K562 (cell line): ENCODE measurements around the gene POLR2H. TPM values are rescaled to one million over a fixed set of nuclear protein-coding genes. Genes with fewer than 3 reads are reported as not detected.

Experiments used
- ATF3 ChIP-seq, 2 experiments: fragments of 450-650 bp in 1 of 2; sonication (generic) in 1 of 2; formaldehyde crosslinking in 1 of 2; IDR thresholded peaks in 1 of 2; conservative IDR thresholded peaks in 1 of 2; 2 replicates each; pipeline versions ENCODE4 v1.6.1 to v1.8.1; 2016 to 2023; ENCODE audit warnings: mild to moderate bottlenecking in 2 of 2, moderate library complexity in 2 of 2, inconsistent platforms in 1 of 2, missing genetic modification reagents in 1 of 2
- CREM ChIP-seq: IDR thresholded peaks from 2 replicates; pipeline ENCODE4 v1.6.1; 2014; ENCODE audit warnings: antibody characterized with exemption, low read depth
- CTBP1 ChIP-seq: fragments of 450-650 bp; IDR thresholded peaks from 2 replicates; pipeline ENCODE4 v1.6.1; 2016; ENCODE audit warnings: borderline replicate concordance
- E2F6 ChIP-seq, 2 experiments: IDR thresholded peaks; 2 replicates each; pipeline ENCODE4 v1.6.1; 2011; ENCODE audit warnings: borderline replicate concordance in 1 of 2, control low read depth in 1 of 2, low read depth in 1 of 2, low read length in 1 of 2, mild to moderate bottlenecking in 1 of 2, mixed read lengths in 1 of 2, moderate library complexity in 1 of 2; ENCODE audit not compliant: insufficient read depth in 1 of 2, insufficient read length in 1 of 2, poor library complexity in 1 of 2, severe bottlenecking in 1 of 2; ENCODE audit errors: extremely low read depth in 1 of 2
- FOS ChIP-seq: IDR thresholded peaks from 3 replicates; pipeline ENCODE4 v1.6.1; 2011; ENCODE audit not compliant: insufficient read length; ENCODE audit errors: extremely low read depth
- FOSL1 ChIP-seq: fragments of 200-800 bp; sonication (Bioruptor generic); conservative IDR thresholded peaks from 2 replicates; pipeline ENCODE4 v1.6.1; 2016; ENCODE audit warnings: missing genetic modification characterization, missing compliant biosample characterization
- GATA2 ChIP-seq: sonication (generic); formaldehyde crosslinking; IDR thresholded peaks from 2 replicates; pipeline ENCODE4 v1.4.0; 2020; ENCODE audit warnings: mild to moderate bottlenecking, missing genetic modification reagents
- HDAC1 ChIP-seq, 2 experiments: fragments of 450-650 bp; IDR thresholded peaks; 2 replicates each; pipeline ENCODE4 v1.6.1; 2016 to 2017; ENCODE audit warnings: inconsistent platforms in 1 of 2, mild to moderate bottlenecking in 1 of 2, moderate library complexity in 1 of 2
- KDM1A ChIP-seq, 2 experiments: fragments of 450-650 bp; IDR thresholded peaks; 2 replicates each; pipeline ENCODE4 v1.6.1; 2016; ENCODE audit warnings: mild to moderate bottlenecking in 2 of 2
- KLF16 ChIP-seq: IDR thresholded peaks from 2 replicates; pipeline ENCODE4 v1.6.1; 2016; ENCODE audit warnings: antibody characterized with exemption
- NRF1 ChIP-seq, 2 experiments: fragments of 450-650 bp; IDR thresholded peaks in 1 of 2; conservative IDR thresholded peaks in 1 of 2; 2 replicates each; pipeline ENCODE4 v1.6.1; 2014; ENCODE audit warnings: mild to moderate bottlenecking in 2 of 2
- SAFB2 ChIP-seq: fragments of 200-400 bp; formaldehyde crosslinking; IDR thresholded peaks from 2 replicates; pipeline ENCODE4 v1.6.1; 2018; ENCODE audit warnings: borderline replicate concordance, low read length, low read depth, moderate library complexity; ENCODE audit not compliant: severe bottlenecking
- XRCC4 ChIP-seq: IDR thresholded peaks from one replicate; pipeline ENCODE4 v1.6.1; 2011; ENCODE audit not compliant: insufficient read depth, insufficient read length; ENCODE audit errors: extremely low read depth
- ZBTB7A ChIP-seq: IDR thresholded peaks from 2 replicates; pipeline ENCODE4 v1.6.1; 2011; ENCODE audit warnings: low read depth, mild to moderate bottlenecking, low read length, moderate library complexity, borderline replicate concordance; ENCODE audit not compliant: control insufficient read depth
- ZHX1 ChIP-seq: fragments of 150-350 bp; conservative IDR thresholded peaks from 2 replicates; pipeline ENCODE4 v1.6.1; 2014; ENCODE audit warnings: low read length
- ZNF165 ChIP-seq: fragments of 250-450 bp; sonication (Bioruptor Pico); IDR thresholded peaks from 2 replicates; pipeline ENCODE4 v1.4.0; 2020; ENCODE audit warnings: borderline replicate concordance
- ZNF174 ChIP-seq: fragments of 250-450 bp; sonication (Bioruptor Pico); IDR thresholded peaks from 2 replicates; pipeline ENCODE4 v1.4.0; 2020; ENCODE audit warnings: mild to moderate bottlenecking
- polyA plus RNA-seq, 8 experiments: library from polyadenylated mRNA; depleted of rRNA in 4 of 8; stranded (reverse) in 5 of 8; unstranded in 3 of 8; fragments of >200 nt; fragmentation: Nextera tagmentation in 2 of 8; fragmentation: Illumina TruSeq in 1 of 8; extraction: Ambion mirVana in 2 of 8; extraction: Trizol in 1 of 8; gene quantifications; 2 replicates each; pipeline versions ENCODE4 v1.2.1 to v1.2.3, GENCODE V29; 2011 to 2014; ENCODE audit warnings: inconsistent platforms in 1 of 8, missing spikeins in 1 of 8
- total RNA-seq, 7 experiments: library from RNA; depleted of rRNA in 6 of 7; stranded (reverse); fragments of >200 nt in 6 of 7; fragmentation: Illumina TruSeq in 2 of 7; extraction: Trizol in 2 of 7; gene quantifications; 2 replicates each; pipeline versions ENCODE4 v1.2.1 to v1.2.3, GENCODE V29; 2011 to 2021; ENCODE audit warnings: low replicate concordance in 1 of 7
- TF ChIP-seq, protein P1 (sequence below), 2 experiments: fragments of 200-800 bp in 1 of 2; sonication (Bioruptor generic) in 1 of 2; sonication (generic) in 1 of 2; formaldehyde crosslinking in 1 of 2; IDR thresholded peaks in 1 of 2; conservative IDR thresholded peaks in 1 of 2; 2 replicates each; pipeline versions ENCODE4 v1.5.0 to v1.6.1; 2016 to 2020; ENCODE audit warnings: missing compliant biosample characterization in 1 of 2, missing genetic modification characterization in 1 of 2, missing genetic modification reagents in 1 of 2

The POLR2H gene
- total and polyA plus RNA-seq, 9 of the 15 experiments (the other 6 are each of a cell fraction or from before 2014, with no cell fraction given): 128 to 512 (median 220) TPM

DNA sequence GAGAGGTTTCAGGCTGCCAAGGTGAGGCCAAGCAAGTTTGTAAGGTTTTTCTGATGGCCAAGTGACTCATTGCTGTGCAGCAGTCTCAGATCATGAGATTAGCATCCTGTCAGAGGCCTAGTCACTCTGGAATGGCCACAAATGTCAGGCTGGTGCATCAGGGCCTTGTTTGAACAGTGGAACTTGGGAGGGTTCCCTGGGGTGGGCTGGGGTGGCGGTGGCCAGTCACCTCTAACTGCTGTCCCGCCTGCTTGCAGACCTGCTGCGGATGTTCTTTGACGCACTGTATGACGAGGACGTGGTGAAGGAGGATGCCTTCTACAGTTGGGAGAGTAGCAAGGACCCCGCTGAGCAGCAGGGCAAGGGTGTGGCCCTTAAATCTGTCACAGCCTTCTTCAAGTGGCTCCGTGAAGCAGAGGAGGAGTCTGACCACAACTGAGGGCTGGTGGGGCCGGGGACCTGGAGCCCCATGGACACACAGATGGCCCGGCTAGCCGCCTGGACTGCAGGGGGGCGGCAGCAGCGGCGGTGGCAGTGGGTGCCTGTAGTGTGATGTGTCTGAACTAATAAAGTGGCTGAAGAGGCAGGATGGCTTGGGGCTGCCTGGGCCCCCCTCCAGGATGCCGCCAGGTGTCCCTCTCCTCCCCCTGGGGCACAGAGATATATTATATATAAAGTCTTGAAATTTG, 26.9 kb upstream of the POLR2H start (continued):
- TF ChIP-seq ZBTB7A (peak; percentile 40; the same call in 1 of the 2 replicates), FOS (peak; percentile 30), GATA2 (CRISPR knock-in tag) (peak; percentile 87), ZNF174 (CRISPR knock-in tag) (no peak), HDAC1 (IDR thresholded peaks at IDR 0.05) (peak in 1 of 2 experiments; percentile 50; a peak in 2 of 4 replicates), FOSL1 (tag) (peak; percentile 93), KLF16 (no peak), CTBP1 (peak; percentile 72; the same call in 1 of the 2 replicates), KDM1A (IDR thresholded peaks at IDR 0.05) (peak; percentile 43 to 64), ZHX1 (no peak), ATF3 (IDR thresholded peaks at IDR 0.05) (peak; percentile 84), ATF3 (CRISPR knock-in tag; conservative IDR thresholded peaks at IDR 0.05) (peak; percentile 59; the same call in 1 of the 2 replicates), ZNF165 (CRISPR knock-in tag) (no peak), CREM (0 out of 2 replicates have a peak, but pooled peaks have one; percentile 49), E2F6 (IDR thresholded peaks at IDR 0.05; ENCODE audit: borderline replicate concordance in 1 of 2, extremely low read depth in 1 of 2, insufficient read depth in 1 of 2, insufficient read length in 1 of 2, low read depth in 1 of 2, low read length in 1 of 2, poor library complexity in 1 of 2, severe bottlenecking in 1 of 2) (peak in 1 of 2 experiments; percentile 13), SAFB2 (no peak), NRF1 (conservative IDR thresholded peaks at IDR 0.05 in 1 of 2, IDR thresholded peaks at IDR 0.05 in 1 of 2) (0 out of 4 replicates have a peak, but pooled peaks of 1 of the 2 experiments have one; percentile 16), XRCC4 (no peak)
- TF ChIP-seq, protein P1, sequence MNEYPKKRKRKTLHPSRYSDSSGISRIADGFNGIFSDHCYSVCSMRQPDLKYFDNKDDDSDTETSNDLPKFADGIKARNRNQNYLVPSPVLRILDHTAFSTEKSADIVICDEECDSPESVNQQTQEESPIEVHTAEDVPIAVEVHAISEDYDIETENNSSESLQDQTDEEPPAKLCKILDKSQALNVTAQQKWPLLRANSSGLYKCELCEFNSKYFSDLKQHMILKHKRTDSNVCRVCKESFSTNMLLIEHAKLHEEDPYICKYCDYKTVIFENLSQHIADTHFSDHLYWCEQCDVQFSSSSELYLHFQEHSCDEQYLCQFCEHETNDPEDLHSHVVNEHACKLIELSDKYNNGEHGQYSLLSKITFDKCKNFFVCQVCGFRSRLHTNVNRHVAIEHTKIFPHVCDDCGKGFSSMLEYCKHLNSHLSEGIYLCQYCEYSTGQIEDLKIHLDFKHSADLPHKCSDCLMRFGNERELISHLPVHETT (CRISPR knock-in tag; conservative IDR thresholded peaks at IDR 0.05 in 1 of 2, IDR thresholded peaks at IDR 0.05 in 1 of 2): 0 out of 4 replicates have a peak, but pooled peaks of 1 of the 2 experiments have one; percentile 36
